K562 (cell line): ENCODE measurements around the gene MYO16. TPM values are rescaled to one million over a fixed set of nuclear protein-coding genes. Genes with fewer than 3 reads are reported as not detected.

Experiments
- ATAC-seq: fragments of 200-7000 bp; cut with Tn5 transposase; 3 replicates; pipeline ENCODE4 v1.9.1; 2020; ENCODE audit warnings: moderate library complexity
- BruUV-seq: library from RNA; stranded (reverse); fragments of 400-500 nt; replicated peaks from 2 replicates; lab custom pipeline; 2021; lab: Mats Ljungman, UMichigan
- CTCF ChIA-PET: fragments of 300-600 bp; formaldehyde crosslinking; extraction: SDS; loops from one replicate; lab custom pipeline; 2021; ENCODE audit warnings: low intra/inter-chr PET ratio; lab: Yijun Ruan, JAX
- POLR2A ChIA-PET: fragments of 300-600, 350-650 bp; sonication (Branson Sonifier 250); formaldehyde crosslinking; extraction: SDS; loops from one replicate; lab custom pipeline; 2021; ENCODE audit warnings: antibody characterized with exemption, inconsistent platforms; lab: Yijun Ruan, JAX
- DNase-seq, 4 experiments: peaks; one replicate each; pipeline versions ENCODE4 v3.0.0 to v3.0.0-alpha.2; 2011 to 2018; ENCODE audit warnings: low spot score in 3 of 4, mixed read lengths in 3 of 4; ENCODE audit errors: extremely low read depth in 1 of 4
- FAIRE-seq: peaks from 2 replicates; lab custom pipeline; 2011; peaks lifted over from hg19 to GRCh38; lab: Jason Lieb, UNC
- H2AFZ ChIP-seq: 2 replicates; pipeline ENCODE4 v1.6.0; 2011; ENCODE audit warnings: low read depth, low read length, control low read depth, inconsistent platforms
- H3K27ac ChIP-seq: fragments of 200-600 bp; 3 replicates; pipeline ENCODE4 v1.8.0; 2011; ENCODE audit warnings: low read depth, mild to moderate bottlenecking, control low read depth, inconsistent platforms, low read length, moderate library complexity, mixed read lengths; ENCODE audit errors: extremely low read depth
- H3K27me3 ChIP-seq, 2 experiments: fragments of 300-600 bp in 1 of 2; 2 replicates in 1 of 2; 3 replicates in 1 of 2; pipeline versions ENCODE4 v1.6.0 to v1.8.0; 2011; ENCODE audit warnings: inconsistent platforms in 2 of 2, low read length in 2 of 2, mild to moderate bottlenecking in 1 of 2, mixed read lengths in 1 of 2, moderate library complexity in 1 of 2; ENCODE audit not compliant: control insufficient read depth in 2 of 2, insufficient read depth in 2 of 2
- H3K36me3 ChIP-seq: fragments of 300-600 bp; 3 replicates; pipeline ENCODE4 v1.8.0; 2011; ENCODE audit warnings: mild to moderate bottlenecking, low read length, inconsistent platforms; ENCODE audit not compliant: control insufficient read depth, insufficient read depth
- H3K4me1 ChIP-seq, 2 experiments: fragments of 200-600 bp in 1 of 2; replicated peaks in 1 of 2; 2 replicates in 1 of 2; 3 replicates in 1 of 2; pipeline versions ENCODE4 v1.5.1 to v1.8.0; 2011; ENCODE audit warnings: inconsistent platforms in 2 of 2, low read length in 2 of 2, mild to moderate bottlenecking in 1 of 2, mixed read lengths in 1 of 2, moderate library complexity in 1 of 2; ENCODE audit not compliant: control insufficient read depth in 2 of 2, insufficient read depth in 2 of 2
- H3K4me2 ChIP-seq: 2 replicates; pipeline ENCODE4 v1.6.1; 2011; ENCODE audit warnings: low read length, control low read depth, inconsistent platforms, mixed read lengths; ENCODE audit not compliant: insufficient read depth
- H3K4me3 ChIP-seq: fragments of 200-600 bp; sonication (generic), shearing (Covaris generic); 2 replicates; pipeline ENCODE4 v1.5.1; 2016; ENCODE audit warnings: control low read depth, inconsistent platforms
- H3K79me2 ChIP-seq: fragments of 200-600 bp; 3 replicates; pipeline ENCODE4 v1.8.0; 2011; ENCODE audit warnings: low read length, inconsistent platforms; ENCODE audit not compliant: control insufficient read depth, insufficient read depth
- H3K9ac ChIP-seq, 2 experiments: 2 replicates each; pipeline versions ENCODE4 v1.6.0 to v1.6.1; 2011; ENCODE audit warnings: low read depth in 2 of 2, low read length in 2 of 2, control low read depth in 1 of 2, inconsistent platforms in 1 of 2, mild to moderate bottlenecking in 1 of 2, mixed read lengths in 1 of 2; ENCODE audit not compliant: insufficient read depth in 1 of 2
- H3K9me1 ChIP-seq: one replicate; pipeline ENCODE4 v1.6.0; 2011; ENCODE audit warnings: inconsistent platforms, mild to moderate bottlenecking, low read length, moderate library complexity; ENCODE audit not compliant: control insufficient read depth, insufficient read depth
- H3K9me3 ChIP-seq: replicated peaks from 2 replicates; pipeline ENCODE4 v1.5.1; 2011; ENCODE audit warnings: low read depth, low read length, inconsistent platforms; ENCODE audit not compliant: control insufficient read depth, insufficient read depth
- H4K20me1 ChIP-seq: replicated peaks from 2 replicates; pipeline ENCODE4 v1.6.1; 2011; ENCODE audit warnings: low read length, inconsistent platforms, mixed read lengths; ENCODE audit not compliant: control insufficient read depth, insufficient read depth
- CBX1 ChIP-seq: sonication (generic); IDR thresholded peaks from 2 replicates; pipeline ENCODE4 v1.6.1; 2016; ENCODE audit warnings: antibody characterized with exemption, low read depth, mild to moderate bottlenecking
- CBX3 ChIP-seq, 2 experiments: IDR thresholded peaks; 1 replicate in 1 of 2; 2 replicates in 1 of 2; pipeline ENCODE4 v1.6.1; 2012; ENCODE audit warnings: inconsistent platforms in 2 of 2, low read length in 2 of 2, borderline replicate concordance in 1 of 2, control low read depth in 1 of 2
- CBX5 ChIP-seq: IDR thresholded peaks from 2 replicates; pipeline ENCODE4 v1.6.1; 2014; ENCODE audit warnings: low read depth, borderline replicate concordance
- CCAR2 ChIP-seq: fragments of 200-400 bp; formaldehyde crosslinking; IDR thresholded peaks from 2 replicates; pipeline ENCODE4 v1.6.1; 2017; ENCODE audit warnings: mild to moderate bottlenecking, low read depth, low read length
- TRIM28 ChIP-seq: fragments of 450-650 bp; IDR thresholded peaks from 2 replicates; pipeline ENCODE4 v1.6.1; 2017
- ZBTB9 ChIP-seq: fragments of 450-650 bp; formaldehyde crosslinking; IDR thresholded peaks from 2 replicates; pipeline ENCODE4 v1.4.0; 2020; ENCODE audit warnings: mild to moderate bottlenecking, moderate library complexity
- WGBS: fragments of 100-300 bp; shearing (Covaris generic); methylation state at CpG from one replicate; pipeline ENCODE4 v1.1.6; 2016; ENCODE audit warnings: low coverage, mixed read lengths; ENCODE audit not compliant: insufficient coverage; ENCODE audit errors: missing lambda C conversion rate; 5-methylcytosine and 5-hydroxymethylcytosine counted together
- in situ Hi-C: fragments of 300-500 bp; cut with MboI; formaldehyde crosslinking; loops from 4 replicates; pipeline ENCODE4 v1.15.0; 2018; ENCODE audit warnings: inconsistent platforms, mixed read lengths
- intact Hi-C: fragments of 100-400 bp; cut with micrococcal nuclease; formaldehyde crosslinking; loops from 2 replicates; pipeline ENCODE4 v1.14.2; 2022
- polyA plus RNA-seq, 8 experiments: library from polyadenylated mRNA; depleted of rRNA in 4 of 8; stranded (reverse) in 5 of 8; unstranded in 3 of 8; fragments of >200 nt; fragmentation: Nextera tagmentation in 2 of 8; fragmentation: Illumina TruSeq in 1 of 8; extraction: Ambion mirVana in 2 of 8; extraction: Trizol in 1 of 8; gene quantifications; 2 replicates each; pipeline versions ENCODE4 v1.2.1 to v1.2.3, GENCODE V29; 2011 to 2014; ENCODE audit warnings: inconsistent platforms in 1 of 8, missing spikeins in 1 of 8
- total RNA-seq, 7 experiments: library from RNA; depleted of rRNA in 6 of 7; stranded (reverse); fragments of >200 nt in 6 of 7; fragmentation: Illumina TruSeq in 2 of 7; extraction: Trizol in 2 of 7; gene quantifications; 2 replicates each; pipeline versions ENCODE4 v1.2.1 to v1.2.3, GENCODE V29; 2011 to 2021; ENCODE audit warnings: low replicate concordance in 1 of 7

The MYO16 gene
- total and polyA plus RNA-seq, 9 of the 15 experiments (the other 6 are each of a cell fraction or from before 2014, with no cell fraction given), result 4.3 to 45.7 (median 12.1) TPM

- Histone ChIP-seq H3K27me3 (no peaks in the 10 kb centered on the region), H4K20me1 (no peaks in the 10 kb centered on the region), H3K36me3 (no peaks in the 10 kb centered on the region), H3K9me3 (0 out of 2 replicates have a peak, but pooled peaks cover 3% of the 10 kb centered on the region), H3K4me1 (no peaks in the 10 kb centered on the region; a peak in 1 of 5 replicates), H3K9me1 (no peaks in the 10 kb centered on the region), H3K79me2 (no peaks in the 10 kb centered on the region), H3K4me2 (no peak overlapping the region), H3K27ac (no peak overlapping the region), H3K4me3 (no peak overlapping the region), H3K9ac (no peak overlapping the region), H2AFZ (no peak overlapping the region)
- FAIRE-seq (no peak), DNase-seq (no peak), ATAC-seq (no peak)
- TF ChIP-seq CBX3 (IDR thresholded peaks at IDR 0.05; ENCODE audit: borderline replicate concordance in 1 of 2, low read length in 2 of 2) (peak in 1 of 2 experiments; percentile 62; a peak in 1 of 3 replicates), TRIM28 (peak; percentile 67; the same call in 1 of the 2 replicates), ZBTB9 (CRISPR knock-in tag) (no peak), CCAR2 (no peak), CBX1 (peak; percentile 26; the same call in 1 of the 2 replicates), CBX5 (0 out of 2 replicates have a peak, but pooled peaks have one; percentile 60)
- in situ Hi-C loops, result no loop called here
- BruUV-seq, result no TSS peak
- intact Hi-C loops, result no loop called here
- ChIA-PET CTCF (no interaction called here), POLR2A (interaction anchor here (0.6 kb wide), 1 partner anchor 27 kb away, joined by 3 read pairs; no protein-coding TSS in a partner anchor)
- 37% methylated on average over 3 of the region's 3 CpGs for WGBS
These were observed 42.6 kb upstream of the MYO16 start for GRCh38 chr13:108586826-108587225.
